Stimulated activated naive CD8-positive, alpha-beta T cell treated with anti-CD3 and anti-CD28 coated beads, Interleukin-15, amount 100 ng/mL, for 72 hours (primary cell): ENCODE measurements around the gene MRPS18B.

Experiments
- ATAC-seq: fragments of 150-1000 bp; cut with Tn5 transposase; 2 replicates; pipeline ENCODE4 v1.10.0; 2021; ENCODE audit warnings: mild to moderate bottlenecking, moderate library complexity
- DNase-seq, 2 donors: peaks; one replicate each; pipeline ENCODE4 v3.0.0; 2021 to 2022
- H3K27ac Mint-ChIP-seq, 2 donors: one replicate each; pipeline ENCODE4 v1.8.0; 2022; ENCODE audit warnings: mild to moderate bottlenecking in 2 of 2, mixed read lengths in 2 of 2, moderate library complexity in 2 of 2
- H3K27me3 Mint-ChIP-seq: one replicate; pipeline ENCODE4 v1.8.0; 2022; ENCODE audit warnings: mixed read lengths
- H3K4me1 Mint-ChIP-seq: one replicate; pipeline ENCODE4 v1.8.0; 2022; ENCODE audit warnings: mild to moderate bottlenecking, mixed read lengths
- H3K4me3 Mint-ChIP-seq, 2 donors: one replicate each; pipeline ENCODE4 v1.8.0; 2022; ENCODE audit warnings: mild to moderate bottlenecking in 2 of 2, mixed read lengths in 2 of 2, moderate library complexity in 1 of 2
- H3K9me3 Mint-ChIP-seq, 2 donors: one replicate each; pipeline ENCODE4 v1.8.0; 2022; ENCODE audit warnings: mixed read lengths in 2 of 2

MRPS18B gene

GRCh38 chr6:30598912-30599624 is 18.6 kb upstream of the MRPS18B start:
- Mint-ChIP-seq H3K9me3 (no peaks in the 10 kb centered on the region), H3K27ac (peak overlapping the region; percentile 51 to 69), H3K4me3 (no peak overlapping the region), H3K4me1 (peaks cover 46% of the 10 kb centered on the region), H3K27me3 (no peaks in the 10 kb centered on the region)
- DNase-seq (no peak), ATAC-seq (no peak)

GRCh38 chr6:30599625-30600324 is 17.9 kb upstream of the MRPS18B start:
- no peak overlapping the region for H3K4me3 Mint-ChIP-seq
- DNase-seq (no peak), ATAC-seq (no peak)
- H3K27ac Mint-ChIP-seq: peak overlapping the region; percentile 51 to 69
- H3K4me1 Mint-ChIP-seq: peaks cover 51% of the 10 kb centered on the region
- no peaks in the 10 kb centered on the region for H3K27me3 Mint-ChIP-seq
- no peaks in the 10 kb centered on the region for H3K9me3 Mint-ChIP-seq

GRCh38 chr6:30600451-30600961 is 17.1 kb upstream of the MRPS18B start:
- H3K27ac Mint-ChIP-seq: peak overlapping the region; percentile 2 to 40
- DNase-seq: no peak
- ATAC-seq: no peak
- no peaks in the 10 kb centered on the region for H3K9me3 Mint-ChIP-seq
- no peak overlapping the region for H3K4me3 Mint-ChIP-seq
- H3K27me3 Mint-ChIP-seq: no peaks in the 10 kb centered on the region
- H3K4me1 Mint-ChIP-seq: peaks cover 56% of the 10 kb centered on the region

DNA sequence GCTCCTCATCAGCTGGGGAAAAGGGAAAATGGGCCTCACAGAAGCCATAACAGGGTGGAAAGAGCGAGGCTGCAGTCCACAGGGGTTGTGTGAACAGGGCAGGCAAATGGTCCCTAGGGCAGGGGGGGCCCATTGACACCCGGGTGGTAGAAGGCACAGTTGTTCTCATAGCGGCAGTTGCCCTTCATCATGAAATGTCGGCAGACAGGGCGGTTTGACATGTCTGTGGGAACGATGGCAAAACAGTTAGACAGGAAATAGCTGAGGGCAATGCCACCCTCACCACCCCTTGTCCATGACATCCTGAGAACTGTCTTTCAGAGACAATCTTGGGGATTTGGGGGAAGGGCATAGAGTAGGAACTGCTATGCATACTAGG is 16.2 kb upstream of the MRPS18B start:
- H3K4me3 Mint-ChIP-seq: peak overlapping the region in 1 of 2 donors; percentile 7
- H3K4me1 Mint-ChIP-seq: peaks cover 56% of the 10 kb centered on the region
- no peak for DNase-seq
- ATAC-seq: peak; percentile 2
- no peaks in the 10 kb centered on the region for H3K27me3 Mint-ChIP-seq
- no peaks in the 10 kb centered on the region for H3K9me3 Mint-ChIP-seq
- H3K27ac Mint-ChIP-seq: peak overlapping the region in 1 of 2 donors; percentile 71

- Mint-ChIP-seq H3K27ac (peak overlapping the region in 1 of 2 donors; percentile 71), H3K4me3 (no peak overlapping the region), H3K9me3 (no peaks in the 10 kb centered on the region), H3K27me3 (no peaks in the 10 kb centered on the region), H3K4me1 (peaks cover 52% of the 10 kb centered on the region)
- no peak for DNase-seq
- ATAC-seq: peak; percentile 47
These were observed 15.6 kb upstream of the MRPS18B start for GRCh38 chr6:30601815-30602641.

DNA sequence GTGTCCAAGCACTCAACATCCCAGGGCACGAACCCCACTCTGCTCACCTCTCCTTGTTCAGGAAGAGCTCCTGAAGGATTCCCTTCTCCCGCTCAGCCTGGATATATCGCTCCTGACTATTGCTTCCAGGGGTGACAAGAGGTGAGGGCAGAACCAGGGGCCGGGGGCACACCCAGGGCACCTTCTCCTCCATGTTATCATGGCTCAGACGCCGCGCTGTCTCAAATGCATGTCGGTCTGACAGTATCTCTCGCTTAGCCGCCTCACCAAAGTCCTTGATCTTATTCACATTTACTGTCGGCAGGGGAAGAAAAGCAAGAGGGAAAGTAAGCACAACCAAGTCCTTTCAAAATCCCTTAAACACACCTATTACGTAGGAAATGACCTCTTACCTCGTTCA is 13.7 kb upstream of the MRPS18B start:
- no peaks in the 10 kb centered on the region for H3K27me3 Mint-ChIP-seq
- H3K27ac Mint-ChIP-seq: peak overlapping the region in 1 of 2 donors; percentile 82
- DNase-seq (no peak), ATAC-seq (no peak)
- no peaks in the 10 kb centered on the region for H3K9me3 Mint-ChIP-seq
- peaks cover 55% of the 10 kb centered on the region for H3K4me1 Mint-ChIP-seq
- H3K4me3 Mint-ChIP-seq: no peak overlapping the region

DNA sequence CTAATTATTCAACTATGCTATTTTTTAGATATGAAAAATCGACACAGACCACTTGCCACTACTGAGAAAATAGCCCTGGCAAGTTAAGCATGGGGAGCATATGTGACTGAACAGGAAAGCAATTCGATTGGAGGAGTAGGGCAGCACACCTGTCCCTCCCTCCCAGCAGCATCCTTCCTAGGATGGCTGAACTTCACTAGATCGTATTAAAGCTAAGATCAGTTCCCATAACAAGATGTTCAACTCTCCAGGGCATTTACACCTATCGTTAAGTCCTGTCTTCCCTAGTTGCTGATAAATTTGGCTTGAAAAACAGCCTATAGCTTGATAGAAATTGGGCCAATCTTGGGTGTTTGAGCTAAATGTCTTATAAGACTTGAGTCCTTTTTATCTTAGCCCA is 7.6 kb upstream of the MRPS18B start:
- Mint-ChIP-seq H3K27ac (peak overlapping the region in 1 of 2 donors; percentile 37), H3K27me3 (no peaks in the 10 kb centered on the region), H3K4me3 (no peak overlapping the region)

DNA sequence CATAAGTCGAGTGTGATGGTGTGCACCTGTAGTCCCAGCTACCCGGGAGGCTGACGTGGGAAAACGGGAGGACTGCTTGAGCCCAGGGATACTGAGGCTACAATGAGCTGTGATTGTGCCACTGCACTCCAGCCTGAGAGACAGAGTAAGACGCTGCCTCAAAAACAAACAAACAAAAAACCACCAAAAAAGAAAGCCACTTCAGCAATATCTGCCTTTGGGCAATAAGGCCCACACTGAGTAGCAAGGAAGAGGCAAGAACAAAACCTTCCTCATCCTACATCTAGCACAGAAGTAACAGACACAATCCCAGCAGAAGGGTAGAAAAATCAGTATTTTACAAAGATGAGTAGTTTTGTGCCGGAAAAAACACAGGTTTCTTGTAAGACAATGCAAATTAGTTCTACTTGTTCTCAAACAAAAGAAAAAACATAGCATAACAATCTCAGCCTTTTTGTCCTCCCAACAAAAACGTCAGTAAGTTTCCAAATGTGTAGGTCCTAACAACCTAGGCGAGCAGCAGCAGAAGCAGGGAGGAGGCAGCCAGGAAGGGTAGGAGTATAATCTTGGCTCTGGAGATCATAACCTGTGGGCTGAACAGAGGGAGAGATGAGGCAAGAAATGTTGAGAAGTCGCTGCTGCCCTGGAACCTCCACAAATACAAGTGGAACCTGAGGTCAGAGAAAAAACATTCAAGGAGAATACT is 6.3 kb upstream of the MRPS18B start:
- H3K4me3 Mint-ChIP-seq: peak overlapping the region in 1 of 2 donors; percentile 25
- peak overlapping the region in 1 of 2 donors; percentile 60 for H3K27ac Mint-ChIP-seq
- no peak for DNase-seq
- ATAC-seq: no peak
- H3K9me3 Mint-ChIP-seq: no peaks in the 10 kb centered on the region
- no peaks in the 10 kb centered on the region for H3K27me3 Mint-ChIP-seq
- peaks cover 86% of the 10 kb centered on the region for H3K4me1 Mint-ChIP-seq

More for the DNA sequence above, 7.6 kb upstream of the MRPS18B start:
- H3K4me1 Mint-ChIP-seq: peaks cover 75% of the 10 kb centered on the region
- H3K9me3 Mint-ChIP-seq: no peaks in the 10 kb centered on the region
- no peak for ATAC-seq
- DNase-seq: no peak

DNA sequence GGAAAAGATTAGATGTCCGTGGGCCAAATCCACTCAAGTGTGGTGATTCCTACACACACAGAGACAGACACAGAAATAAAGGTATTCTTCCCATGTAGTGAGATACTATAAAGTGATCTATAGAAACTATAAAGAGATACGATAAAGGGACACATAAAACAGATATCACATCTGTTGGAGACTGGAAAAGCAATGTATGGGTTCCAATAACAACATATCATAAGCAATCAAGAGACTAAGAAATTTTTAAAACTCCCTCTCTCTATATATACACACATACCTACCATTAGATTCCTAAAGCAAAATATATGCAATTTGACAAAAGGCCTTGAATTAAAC is 5.8 kb upstream of the MRPS18B start:
- DNase-seq (no peak), ATAC-seq (no peak)
- Mint-ChIP-seq H3K9me3 (no peaks in the 10 kb centered on the region), H3K27ac (peak overlapping the region in 1 of 2 donors; percentile 16), H3K4me1 (peaks cover 89% of the 10 kb centered on the region), H3K4me3 (no peak overlapping the region), H3K27me3 (no peaks in the 10 kb centered on the region)

DNA sequence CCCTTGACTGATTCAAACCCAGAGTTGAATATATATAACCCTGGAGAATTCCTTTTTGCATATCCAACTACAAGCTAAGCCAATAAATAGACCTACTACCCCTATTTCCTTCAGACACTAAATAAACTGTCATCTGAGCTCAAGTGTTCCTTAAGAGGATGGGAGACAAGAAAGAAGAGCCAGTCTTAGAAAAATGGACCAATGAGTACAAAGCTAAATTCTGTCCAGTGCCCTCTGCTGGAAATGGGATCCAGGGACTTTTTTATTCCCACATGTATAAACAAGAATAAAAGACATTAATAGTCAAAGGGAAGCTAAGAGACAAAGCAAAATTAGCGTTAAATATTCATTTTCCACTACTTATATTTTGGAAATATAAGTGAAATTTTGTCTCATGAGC is 5.4 kb upstream of the MRPS18B start:
- Mint-ChIP-seq H3K27ac (peak overlapping the region in 1 of 2 donors; percentile 16), H3K9me3 (no peaks in the 10 kb centered on the region), H3K4me3 (no peak overlapping the region), H3K27me3 (no peaks in the 10 kb centered on the region), H3K4me1 (peaks cover 93% of the 10 kb centered on the region)
- ATAC-seq (no peak), DNase-seq (no peak)

DNA sequence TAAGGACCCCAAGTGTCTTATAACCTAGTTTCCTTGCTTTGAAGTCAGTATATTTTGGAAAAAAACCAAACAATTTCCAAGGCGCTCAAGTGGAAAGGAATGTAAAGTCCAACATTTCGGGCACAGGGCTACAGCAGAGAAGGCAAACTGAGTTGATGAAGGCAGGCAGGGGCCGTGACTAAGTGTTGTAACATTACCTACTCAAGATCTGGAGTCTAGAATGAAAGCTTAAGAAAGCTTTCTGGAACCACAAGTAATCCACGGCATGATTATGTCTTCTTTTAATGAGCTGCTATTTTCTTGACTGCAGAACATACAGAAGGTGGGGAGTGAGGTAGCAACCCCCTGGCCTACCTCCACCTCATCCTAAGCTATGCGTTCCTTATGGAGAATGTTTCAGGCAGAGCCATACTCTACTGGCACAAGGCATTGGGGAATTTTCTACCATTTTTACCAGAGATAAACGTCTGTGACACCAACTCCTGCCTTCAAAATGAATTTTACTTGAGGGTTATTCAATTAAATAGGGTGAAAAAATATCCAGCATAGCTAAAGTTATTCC is 4.9 kb upstream of the MRPS18B start:
- H3K9me3 Mint-ChIP-seq: no peaks in the 10 kb centered on the region
- no peaks in the 10 kb centered on the region for H3K27me3 Mint-ChIP-seq
- DNase-seq (no peak), ATAC-seq (no peak)
- peaks cover 91% of the 10 kb centered on the region for H3K4me1 Mint-ChIP-seq
- peak overlapping the region; percentile 4 to 5 for H3K27ac Mint-ChIP-seq
- peak overlapping the region in 1 of 2 donors; percentile 91 for H3K4me3 Mint-ChIP-seq

DNA sequence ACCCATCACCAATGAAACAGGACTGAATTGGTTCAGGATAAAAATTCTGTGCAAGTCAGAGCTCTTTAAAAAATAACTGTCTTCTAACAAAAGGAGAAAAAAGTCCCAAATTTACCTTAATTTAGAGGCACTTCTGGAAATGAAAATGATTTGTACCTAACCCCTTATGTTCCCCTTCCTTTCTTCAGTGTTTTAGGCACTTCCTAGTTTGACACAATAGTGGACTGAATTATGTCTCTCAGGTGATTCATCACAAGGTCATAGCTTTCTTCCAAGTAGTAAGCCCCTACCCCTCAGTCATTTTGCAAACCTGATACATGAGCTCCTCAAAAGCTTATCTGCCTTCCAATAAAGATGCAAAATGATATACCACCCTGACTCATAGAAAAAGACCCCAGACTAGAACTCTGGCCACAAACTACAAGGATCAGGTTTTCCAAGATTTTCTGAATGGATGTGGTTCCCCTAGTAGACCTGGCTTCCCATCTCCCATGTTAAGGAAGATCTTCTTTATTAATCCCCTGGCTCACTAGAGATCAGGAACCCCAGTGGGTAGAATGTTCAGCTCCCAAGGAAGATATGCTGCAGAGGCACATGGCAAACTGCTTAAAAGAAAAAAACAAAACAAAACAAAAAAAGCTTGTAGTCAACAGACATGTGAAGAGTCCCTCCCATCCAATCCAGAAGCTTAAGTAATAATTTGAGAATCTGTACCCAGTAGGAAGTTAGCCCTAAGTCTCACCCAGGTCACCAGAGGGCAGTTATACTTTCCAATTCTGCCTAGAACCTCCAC is 4.2 kb upstream of the MRPS18B start:
- peak overlapping the region; percentile 89 to 100 for H3K27ac Mint-ChIP-seq
- peak overlapping the region; percentile 91 to 93 for H3K4me3 Mint-ChIP-seq
- peaks cover 89% of the 10 kb centered on the region for H3K4me1 Mint-ChIP-seq
- H3K27me3 Mint-ChIP-seq: no peaks in the 10 kb centered on the region
- ATAC-seq: no peak
- no peaks in the 10 kb centered on the region for H3K9me3 Mint-ChIP-seq
- DNase-seq: no peak

GRCh38 chr6:30614044-30614842 is 3.4 kb upstream of the MRPS18B start:
- H3K27me3 Mint-ChIP-seq: no peaks in the 10 kb centered on the region
- no peak for ATAC-seq
- no peak for DNase-seq
- H3K9me3 Mint-ChIP-seq: no peaks in the 10 kb centered on the region
- H3K4me3 Mint-ChIP-seq: peak overlapping the region; percentile 91 to 93
- H3K27ac Mint-ChIP-seq: peak overlapping the region; percentile 100
- H3K4me1 Mint-ChIP-seq: peaks cover 89% of the 10 kb centered on the region

DNA sequence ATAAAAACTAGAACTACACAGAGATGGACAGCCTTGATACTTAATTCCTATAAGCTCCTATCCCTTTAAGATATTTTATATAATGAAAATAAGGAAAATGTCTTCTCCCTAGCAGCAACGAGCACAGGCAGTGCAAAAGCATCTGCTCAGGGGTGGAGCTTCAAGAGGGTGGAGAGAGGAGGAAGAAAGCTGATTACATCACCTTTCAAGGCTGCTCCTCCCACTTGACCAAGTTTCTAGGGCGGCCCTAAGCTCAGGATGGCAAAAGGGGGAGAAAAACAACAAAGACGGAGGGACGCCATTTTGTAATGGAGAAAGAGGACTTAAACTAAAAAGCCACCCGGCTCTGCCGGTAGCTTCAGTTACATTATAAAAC is 2.8 kb upstream of the MRPS18B start:
- Mint-ChIP-seq H3K9me3 (no peaks in the 10 kb centered on the region), H3K27ac (peak overlapping the region; percentile 100), H3K4me3 (peak overlapping the region; percentile 91 to 93), H3K27me3 (no peaks in the 10 kb centered on the region), H3K4me1 (peaks cover 89% of the 10 kb centered on the region)
- ATAC-seq (peak; percentile 74), DNase-seq (peak; percentile 85 to 90)
